Neutrophil (primary cell): Measurements from ENCODE around the gene PPARG.

Source experiments
- H3K27ac ChIP-seq: fragments of 200-600 bp; sonication (generic); 2 replicates; pipeline ENCODE4 v1.5.1; 2016; ENCODE audit warnings: mild to moderate bottlenecking, moderate library complexity
- H3K27me3 ChIP-seq: fragments of 200-600 bp; sonication (generic); 2 replicates; pipeline ENCODE4 v1.6.0; 2016; ENCODE audit warnings: mild to moderate bottlenecking
- H3K36me3 ChIP-seq: fragments of 200-600 bp; sonication (generic); 2 replicates; pipeline ENCODE4 v1.5.1; 2017
- H3K4me1 ChIP-seq, 2 experiments: fragments of 200-600 bp in 1 of 2; sonication (generic) in 1 of 2; 1 replicate in 1 of 2; 2 replicates in 1 of 2; pipeline versions ENCODE4 v1.5.1 to v1.6.1; 2013 to 2016; ENCODE audit warnings: low read depth in 1 of 2, low read length in 1 of 2, mild to moderate bottlenecking in 1 of 2, moderate library complexity in 1 of 2; ENCODE audit not compliant: control insufficient read depth in 1 of 2, insufficient read depth in 1 of 2
- H3K4me3 ChIP-seq, 2 experiments: fragments of 200-600 bp in 1 of 2; sonication (generic) in 1 of 2; 1 replicate in 1 of 2; 2 replicates in 1 of 2; pipeline ENCODE4 v1.5.1; 2013 to 2016; ENCODE audit warnings: low read depth in 1 of 2, low read length in 1 of 2, mild to moderate bottlenecking in 1 of 2, moderate library complexity in 1 of 2
- H3K9me3 ChIP-seq: fragments of 200-600 bp; sonication (generic); 2 replicates; pipeline ENCODE4 v1.5.1; 2016
- TF ChIP-seq, protein P1 (sequence below): fragments of 200-600 bp; sonication (generic); IDR thresholded peaks from 2 replicates; pipeline ENCODE4 v1.5.1; 2016; ENCODE audit warnings: antibody characterized with exemption

Gene PPARG

DNA sequence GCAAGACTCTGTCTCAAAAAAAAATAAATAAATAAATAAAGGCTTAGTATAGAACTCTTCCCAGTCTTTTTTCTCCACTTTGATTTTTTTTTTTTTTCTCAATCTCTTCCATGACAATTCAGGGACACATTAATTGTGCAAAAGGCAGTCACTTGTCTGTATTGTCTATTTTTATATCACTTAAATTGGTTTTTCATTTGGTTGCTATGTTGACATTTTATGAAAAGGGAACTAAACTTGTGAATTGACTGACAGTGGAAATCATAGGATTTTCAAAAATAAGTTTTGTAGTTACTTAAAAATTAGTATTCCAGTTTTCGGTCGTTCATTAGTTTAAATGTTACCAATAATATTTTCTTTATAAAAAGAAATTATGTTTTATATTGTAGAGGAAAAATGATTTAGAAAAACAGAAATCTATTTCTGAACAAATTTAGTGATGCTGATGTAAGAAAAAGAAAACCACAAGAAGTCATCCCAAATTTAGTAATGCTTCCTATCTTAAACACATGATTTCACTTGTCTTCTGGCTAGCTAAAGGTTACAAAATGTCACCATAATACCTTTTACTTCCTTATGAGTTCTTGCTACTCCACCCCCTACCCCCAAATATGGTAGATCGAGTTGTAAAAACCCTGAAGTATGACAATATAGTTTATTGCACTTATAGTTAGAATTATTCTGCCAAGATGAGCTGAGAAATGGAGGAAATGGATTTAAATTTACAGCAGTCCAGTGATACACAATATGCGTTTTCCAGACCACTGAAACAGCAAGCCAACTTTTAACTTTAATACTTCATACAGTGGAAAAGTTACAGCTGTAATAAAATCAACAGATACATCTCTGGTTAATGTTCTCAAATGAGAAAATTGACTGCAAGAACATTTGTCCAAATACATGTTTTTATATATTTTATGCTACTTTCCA, 37.0 kb downstream of the PPARG start:
- no peaks in the 10 kb centered on the region for H3K9me3 ChIP-seq
- H3K27ac ChIP-seq: peak overlapping the region; percentile 68
- peaks cover 61 to 62% of the 10 kb centered on the region in 2 experiments for H3K4me1 ChIP-seq
- TF ChIP-seq, protein P1, sequence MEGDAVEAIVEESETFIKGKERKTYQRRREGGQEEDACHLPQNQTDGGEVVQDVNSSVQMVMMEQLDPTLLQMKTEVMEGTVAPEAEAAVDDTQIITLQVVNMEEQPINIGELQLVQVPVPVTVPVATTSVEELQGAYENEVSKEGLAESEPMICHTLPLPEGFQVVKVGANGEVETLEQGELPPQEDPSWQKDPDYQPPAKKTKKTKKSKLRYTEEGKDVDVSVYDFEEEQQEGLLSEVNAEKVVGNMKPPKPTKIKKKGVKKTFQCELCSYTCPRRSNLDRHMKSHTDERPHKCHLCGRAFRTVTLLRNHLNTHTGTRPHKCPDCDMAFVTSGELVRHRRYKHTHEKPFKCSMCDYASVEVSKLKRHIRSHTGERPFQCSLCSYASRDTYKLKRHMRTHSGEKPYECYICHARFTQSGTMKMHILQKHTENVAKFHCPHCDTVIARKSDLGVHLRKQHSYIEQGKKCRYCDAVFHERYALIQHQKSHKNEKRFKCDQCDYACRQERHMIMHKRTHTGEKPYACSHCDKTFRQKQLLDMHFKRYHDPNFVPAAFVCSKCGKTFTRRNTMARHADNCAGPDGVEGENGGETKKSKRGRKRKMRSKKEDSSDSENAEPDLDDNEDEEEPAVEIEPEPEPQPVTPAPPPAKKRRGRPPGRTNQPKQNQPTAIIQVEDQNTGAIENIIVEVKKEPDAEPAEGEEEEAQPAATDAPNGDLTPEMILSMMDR: no peak
- peaks cover 18% of the 10 kb centered on the region for H3K27me3 ChIP-seq
- no peak overlapping the region for H3K4me3 ChIP-seq
- H3K36me3 ChIP-seq: no peaks in the 10 kb centered on the region

DNA sequence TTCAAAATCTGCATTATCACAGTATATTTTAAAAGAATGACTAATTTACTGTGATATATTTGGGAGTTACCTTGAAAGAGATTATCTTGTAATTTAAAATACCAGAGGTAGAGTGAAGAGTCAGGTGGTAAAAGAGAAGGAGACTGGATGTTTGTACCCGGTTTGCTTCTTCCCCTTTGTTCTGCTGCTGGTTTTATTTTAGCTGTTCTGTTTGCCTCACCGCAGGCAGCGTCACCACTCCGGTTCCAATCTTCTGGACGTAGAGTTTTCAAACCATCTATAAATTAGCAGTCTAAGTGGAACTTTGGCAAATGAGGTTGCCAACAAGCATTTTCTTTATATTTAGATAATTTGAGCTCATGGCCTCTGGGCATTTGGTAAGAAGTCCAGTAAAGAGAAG, 38.2 kb downstream of the PPARG start:
- H3K27me3 ChIP-seq: peaks cover 6% of the 10 kb centered on the region
- peaks cover 61 to 62% of the 10 kb centered on the region in 2 experiments for H3K4me1 ChIP-seq
- no peaks in the 10 kb centered on the region for H3K36me3 ChIP-seq
- H3K27ac ChIP-seq: peak overlapping the region; percentile 12
- no peak overlapping the region for H3K4me3 ChIP-seq
- no peaks in the 10 kb centered on the region for H3K9me3 ChIP-seq
- TF ChIP-seq, protein P1: no peak

DNA sequence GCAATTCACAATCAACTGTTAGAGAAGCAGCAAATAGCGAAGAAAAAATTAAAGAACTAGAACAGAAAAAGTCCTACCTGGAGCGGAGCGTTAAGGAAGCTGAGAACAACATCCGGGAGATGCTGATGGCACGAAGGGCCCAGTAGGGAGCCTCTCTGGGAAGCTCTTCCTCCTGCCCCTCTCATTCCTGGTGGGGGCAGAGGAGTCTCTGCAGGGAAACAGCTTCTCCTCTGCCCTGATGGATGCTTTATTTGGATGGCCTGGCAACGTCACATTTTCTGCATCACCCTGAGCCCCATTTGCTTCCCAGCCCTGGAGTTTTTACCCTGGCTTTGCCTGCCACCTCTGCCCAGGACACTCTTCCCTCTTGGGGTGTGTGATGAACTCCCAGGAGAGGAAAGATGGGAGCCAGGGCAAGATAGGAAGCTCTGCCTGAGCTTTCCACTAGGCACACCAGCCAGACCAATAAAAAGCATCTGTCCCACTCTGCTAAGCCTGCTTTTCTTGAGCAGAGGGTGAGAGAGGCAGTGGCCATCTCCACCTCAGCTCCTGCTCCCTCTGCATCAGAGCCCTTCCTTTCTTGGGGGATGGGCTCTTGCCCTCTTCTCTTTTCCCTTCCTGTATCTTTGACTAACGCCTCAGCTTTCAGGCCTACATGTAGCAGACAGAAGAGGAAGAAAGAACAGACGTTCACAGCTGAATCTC, 39.4 kb downstream of the PPARG start:
- Histone ChIP-seq H3K4me3 (no peak overlapping the region), H3K9me3 (no peaks in the 10 kb centered on the region), H3K27ac (peak overlapping the region; percentile 43), H3K4me1 (peaks cover 49 to 54% of the 10 kb centered on the region in 2 experiments), H3K36me3 (no peaks in the 10 kb centered on the region), H3K27me3 (peaks cover 3% of the 10 kb centered on the region)
- TF ChIP-seq, protein P1: no peak

DNA sequence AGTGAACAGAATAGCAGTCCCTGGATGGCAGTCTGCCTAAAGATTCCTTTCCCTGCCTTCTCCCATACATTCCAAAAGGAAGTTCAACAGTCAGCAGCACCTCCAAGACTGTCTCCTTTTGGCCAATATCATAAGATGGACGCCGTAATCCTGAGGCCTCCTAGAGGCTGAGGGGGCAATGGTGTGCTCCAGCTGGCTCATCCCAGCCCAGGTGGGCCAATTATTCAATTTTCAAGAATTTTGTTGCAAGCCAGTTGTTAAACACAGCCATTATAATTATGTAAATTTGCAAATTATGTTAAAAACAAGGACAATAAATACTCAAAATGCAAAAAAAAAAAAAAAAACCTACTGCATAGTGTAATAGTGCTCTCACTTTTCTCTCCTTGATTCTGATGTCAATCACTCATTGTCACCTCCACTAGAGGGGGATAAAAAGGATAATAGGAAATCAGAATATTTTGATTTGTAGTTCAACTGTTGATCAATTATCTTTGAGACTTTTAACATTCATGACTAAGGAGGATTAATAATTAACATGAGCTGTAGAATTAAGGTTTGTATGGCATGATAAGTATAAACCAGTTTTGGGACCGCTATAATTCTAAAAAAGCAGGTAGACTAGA, 40.1 kb downstream of the PPARG start:
- H3K27me3 ChIP-seq: peaks cover 3% of the 10 kb centered on the region
- no peaks in the 10 kb centered on the region for H3K9me3 ChIP-seq
- peak overlapping the region; percentile 43 for H3K27ac ChIP-seq
- peaks cover 43 to 47% of the 10 kb centered on the region in 2 experiments for H3K4me1 ChIP-seq
- TF ChIP-seq, protein P1: no peak
- H3K4me3 ChIP-seq: no peak overlapping the region
- H3K36me3 ChIP-seq: no peaks in the 10 kb centered on the region

DNA sequence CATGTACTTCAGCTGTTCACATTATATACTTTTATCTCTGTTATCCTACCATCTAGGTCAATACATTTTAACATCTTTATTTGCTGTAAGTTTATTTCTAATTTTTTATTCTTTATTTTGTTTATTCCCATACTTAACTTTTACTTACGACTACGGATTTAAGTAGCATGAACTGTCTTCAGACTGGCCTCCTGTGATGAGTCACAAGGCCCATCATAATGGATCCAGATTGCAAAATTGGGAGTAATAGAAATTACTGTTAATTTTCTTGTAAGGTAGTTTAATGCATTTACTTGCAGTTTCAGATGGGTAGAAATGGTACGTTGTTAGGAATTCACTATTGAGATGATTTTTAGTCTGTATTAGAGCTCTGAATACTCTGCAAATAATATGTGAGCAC, 45.9 kb downstream of the PPARG start:
- H3K36me3 ChIP-seq: no peaks in the 10 kb centered on the region
- peaks cover 3% of the 10 kb centered on the region for H3K27me3 ChIP-seq
- no peaks in the 10 kb centered on the region for H3K9me3 ChIP-seq
- no peak overlapping the region for H3K4me3 ChIP-seq
- TF ChIP-seq, protein P1: no peak
- H3K27ac ChIP-seq: no peak overlapping the region
- H3K4me1 ChIP-seq: peaks cover 15 to 17% of the 10 kb centered on the region in 2 experiments
